ENCODE results near the gene TAF13.
"Not testable (repeated sequence)": the region's sequence is repeated elsewhere in the genome, so short reads cannot be mapped to it uniquely, and the experiment has no call there.

Gene TAF13

GRCh38 chr1:109061183-109061582, 14.6 kb downstream of the TAF13 start:
- Histone ChIP-seq H3K27ac (no peak overlapping the region), H3K4me3 (ENCODE audit: low read depth, low read length) (no peak overlapping the region), H3K36me3 (replicated peaks) (peaks cover 23% of the 10 kb centered on the region), H3K27me3 (replicated peaks) (no peaks in the 10 kb centered on the region)
- TF ChIP-seq, protein P1, sequence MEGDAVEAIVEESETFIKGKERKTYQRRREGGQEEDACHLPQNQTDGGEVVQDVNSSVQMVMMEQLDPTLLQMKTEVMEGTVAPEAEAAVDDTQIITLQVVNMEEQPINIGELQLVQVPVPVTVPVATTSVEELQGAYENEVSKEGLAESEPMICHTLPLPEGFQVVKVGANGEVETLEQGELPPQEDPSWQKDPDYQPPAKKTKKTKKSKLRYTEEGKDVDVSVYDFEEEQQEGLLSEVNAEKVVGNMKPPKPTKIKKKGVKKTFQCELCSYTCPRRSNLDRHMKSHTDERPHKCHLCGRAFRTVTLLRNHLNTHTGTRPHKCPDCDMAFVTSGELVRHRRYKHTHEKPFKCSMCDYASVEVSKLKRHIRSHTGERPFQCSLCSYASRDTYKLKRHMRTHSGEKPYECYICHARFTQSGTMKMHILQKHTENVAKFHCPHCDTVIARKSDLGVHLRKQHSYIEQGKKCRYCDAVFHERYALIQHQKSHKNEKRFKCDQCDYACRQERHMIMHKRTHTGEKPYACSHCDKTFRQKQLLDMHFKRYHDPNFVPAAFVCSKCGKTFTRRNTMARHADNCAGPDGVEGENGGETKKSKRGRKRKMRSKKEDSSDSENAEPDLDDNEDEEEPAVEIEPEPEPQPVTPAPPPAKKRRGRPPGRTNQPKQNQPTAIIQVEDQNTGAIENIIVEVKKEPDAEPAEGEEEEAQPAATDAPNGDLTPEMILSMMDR (IDR thresholded peaks at IDR 0.05; ENCODE audit: low read depth, low read length, missing control alignments): no peak
- in situ Hi-C loops (cut with HindIII; ENCODE audit: low pct_ligation_motif_present, low sequenced_read_pairs): no loop called here
- no peak for DNase-seq

DNA sequence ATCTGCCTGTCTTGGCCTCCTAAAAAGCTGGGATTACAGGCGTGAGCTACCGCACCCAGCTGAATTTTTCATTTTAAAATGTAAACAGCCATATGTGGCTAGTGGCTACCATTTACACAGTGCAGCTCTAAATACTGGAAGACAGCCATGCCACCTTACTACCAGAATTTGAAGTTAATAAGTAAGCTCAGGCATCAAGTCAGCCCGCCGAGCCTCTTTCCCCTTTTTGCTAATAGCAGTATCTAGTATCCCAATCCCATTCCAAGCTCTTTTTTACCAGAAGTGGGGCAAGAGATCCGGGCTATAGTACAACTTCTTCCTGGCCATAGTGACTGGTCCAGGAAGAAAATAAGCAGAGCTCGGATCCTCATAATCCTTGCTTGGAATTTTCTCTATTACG, 15.1 kb downstream of the TAF13 start:
- Histone ChIP-seq H3K4me3 (ENCODE audit: low read depth, low read length) (no peak overlapping the region), H3K27ac (no peak overlapping the region), H3K36me3 (replicated peaks) (peaks cover 23% of the 10 kb centered on the region), H3K27me3 (replicated peaks) (no peaks in the 10 kb centered on the region)
- DNase-seq: no peak
- in situ Hi-C loops (cut with HindIII; ENCODE audit: low pct_ligation_motif_present, low sequenced_read_pairs): no loop called here
- TF ChIP-seq, protein P1 (IDR thresholded peaks at IDR 0.05; ENCODE audit: low read depth, low read length, missing control alignments): no peak

DNA sequence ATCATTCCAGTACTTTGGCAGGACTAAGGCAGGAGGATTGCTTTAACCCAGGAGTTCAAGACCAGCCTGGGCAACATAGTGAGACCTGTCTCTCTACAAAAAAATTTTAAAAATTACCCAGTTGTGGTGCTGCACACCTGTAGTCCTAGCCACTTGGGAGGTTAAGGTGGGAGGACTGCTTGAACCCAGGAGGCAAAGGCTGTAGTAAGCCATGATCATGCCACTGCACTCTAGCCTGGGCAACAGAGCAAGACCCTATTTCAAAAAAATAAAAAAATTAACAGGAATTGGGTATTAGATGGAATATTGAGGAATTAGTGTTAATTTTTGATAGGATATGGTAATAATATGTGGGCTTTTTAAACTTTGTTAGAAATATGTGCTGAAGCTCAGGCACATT, 16.8 kb downstream of the TAF13 start:
- in situ Hi-C loops (cut with HindIII; ENCODE audit: low pct_ligation_motif_present, low sequenced_read_pairs): no loop called here
- Histone ChIP-seq H3K36me3 (replicated peaks) (peaks cover 12% of the 10 kb centered on the region), H3K27me3 (replicated peaks) (no peaks in the 10 kb centered on the region), H3K27ac (no peak overlapping the region), H3K4me3 (ENCODE audit: low read depth, low read length) (no peak overlapping the region)
- TF ChIP-seq, protein P1 (IDR thresholded peaks at IDR 0.05; ENCODE audit: low read depth, low read length, missing control alignments): no peak
- no peak for DNase-seq

DNA sequence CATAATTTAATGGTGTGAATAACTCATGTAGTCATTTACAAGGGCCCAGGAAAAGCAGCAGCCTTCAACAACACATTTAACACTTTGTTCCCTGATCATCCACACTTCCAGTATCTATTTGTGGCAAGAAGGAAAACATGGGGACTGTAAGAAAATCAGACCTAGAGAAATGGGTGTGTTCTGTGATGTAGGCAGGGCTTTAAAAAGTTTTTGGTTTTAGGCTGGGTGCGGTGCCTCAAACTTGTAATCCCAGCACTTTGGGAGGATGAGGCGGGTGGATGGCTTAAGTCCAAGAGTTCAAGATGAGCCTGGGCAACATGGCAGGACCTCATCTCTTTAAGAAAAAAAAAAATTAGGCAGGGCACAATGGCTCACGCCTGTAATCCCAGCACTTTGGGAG, 19.7 kb downstream of the TAF13 start:
- H3K4me3 ChIP-seq (ENCODE audit: low read depth, low read length): no peak overlapping the region
- no peak overlapping the region for H3K27ac ChIP-seq
- no peak for DNase-seq
- in situ Hi-C loops (cut with HindIII; ENCODE audit: low pct_ligation_motif_present, low sequenced_read_pairs): no loop called here
- TF ChIP-seq, protein P1 (IDR thresholded peaks at IDR 0.05; ENCODE audit: low read depth, low read length, missing control alignments): no peak
- no peaks in the 10 kb centered on the region for H3K27me3 ChIP-seq (replicated peaks)
- H3K36me3 ChIP-seq (replicated peaks): no peaks in the 10 kb centered on the region

DNA sequence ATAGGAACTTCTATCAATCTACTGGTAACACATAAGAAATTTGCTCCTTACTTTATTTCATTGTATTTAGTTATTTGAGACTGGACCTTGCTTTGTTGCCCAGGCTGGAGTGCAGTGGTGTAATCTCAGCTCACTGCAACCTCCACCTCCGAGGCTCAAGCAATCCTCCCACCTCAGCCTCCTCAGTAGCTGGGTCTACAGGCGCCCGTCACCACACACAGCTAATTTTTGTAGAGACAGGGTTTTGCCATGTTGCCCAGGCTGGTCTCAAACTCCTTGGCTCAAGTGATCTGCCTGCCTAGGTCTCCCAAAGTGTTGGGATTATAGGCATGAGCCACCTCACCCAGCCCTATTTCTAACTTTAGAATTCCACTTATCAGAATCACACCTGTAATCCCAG, 23.7 kb downstream of the TAF13 start:
- H3K4me3 ChIP-seq (ENCODE audit: low read depth, low read length); DNase-seq; in situ Hi-C loops (cut with HindIII; ENCODE audit: low pct_ligation_motif_present, low sequenced_read_pairs); H3K27me3 ChIP-seq (replicated peaks); H3K27ac ChIP-seq; H3K36me3 ChIP-seq (replicated peaks): not testable (repeated sequence)

DNA sequence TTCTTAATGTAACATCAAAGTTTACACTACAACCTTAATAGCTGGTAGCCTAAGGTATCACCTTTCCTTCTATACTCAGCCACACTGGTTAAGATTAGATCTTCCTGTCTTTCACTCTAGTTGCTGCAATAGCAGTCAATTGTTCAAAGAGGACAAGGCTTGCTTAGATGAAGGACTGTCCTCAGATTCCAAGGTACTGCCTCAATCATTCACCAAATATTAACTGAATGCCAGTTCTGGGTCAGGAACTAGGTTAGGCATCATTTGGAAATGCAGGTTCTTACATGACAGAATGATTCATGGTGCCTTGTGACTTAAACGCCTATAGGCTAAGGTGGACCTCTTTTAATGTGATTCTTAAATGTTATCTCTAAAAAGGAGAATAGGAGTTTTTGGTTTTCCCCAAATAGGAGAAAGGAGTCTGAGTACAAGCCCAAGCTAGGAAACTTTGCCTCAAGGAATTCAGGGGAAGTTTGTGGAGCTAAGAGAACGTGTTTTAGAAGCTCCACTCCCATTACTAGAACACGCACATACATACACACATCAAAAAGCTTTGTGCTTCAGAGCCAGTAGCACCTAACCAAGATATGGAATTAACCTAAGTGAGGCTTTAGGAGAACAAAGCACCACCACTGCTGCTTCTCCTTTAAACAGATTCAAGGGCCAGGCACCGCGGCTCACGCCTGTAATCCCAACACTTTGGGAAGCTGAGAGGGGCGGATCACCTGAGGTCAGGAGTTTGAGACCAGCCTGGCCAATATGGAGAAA, 25.4 kb downstream of the TAF13 start:
- Histone ChIP-seq H3K27me3 (replicated peaks) (no peaks in the 10 kb centered on the region), H3K36me3 (replicated peaks) (no peaks in the 10 kb centered on the region), H3K4me3 (ENCODE audit: low read depth, low read length) (no peak overlapping the region), H3K27ac (no peak overlapping the region)
- TF ChIP-seq, protein P1 (IDR thresholded peaks at IDR 0.05; ENCODE audit: low read depth, low read length, missing control alignments): no peak
- DNase-seq: no peak
- in situ Hi-C loops (cut with HindIII; ENCODE audit: low pct_ligation_motif_present, low sequenced_read_pairs): no loop called here
